ENCODE data around the gene OXNAD1. TPM values are rescaled to one million over a fixed set of nuclear protein-coding genes. Genes with fewer than 3 reads are reported as not detected.
A peak's percentile ranks its signal among the peaks of the same experiment; 100 is the strongest.

The OXNAD1 gene
- total RNA-seq, 2 donors from 2014 or later: 16.1 to 22.4 TPM

- H3K4me1 ChIP-seq (ENCODE audit: control insufficient read depth, insufficient read depth, low read length): no peaks in the 10 kb centered on the region
- Mint-ChIP-seq H3K4me3 (no peak overlapping the region), H3K4me1 (no peaks in the 10 kb centered on the region), H3K27ac (no peak overlapping the region), H3K36me3 (ENCODE audit: low read depth) (no peaks in the 10 kb centered on the region), H3K27me3 (ENCODE audit: insufficient read depth) (peaks cover 8% of the 10 kb centered on the region), H3K9me3 (no peaks in the 10 kb centered on the region)
- no peak for DNase-seq
- peaks cover 6% of the 10 kb centered on the region for H3K9me3 ChIP-seq (ENCODE audit: control insufficient read depth, low read length)
- H3K27me3 ChIP-seq (ENCODE audit: control insufficient read depth, insufficient read depth, low read length, poor library complexity, severe bottlenecking): peaks cover 3% of the 10 kb centered on the region
- TF ChIP-seq, protein P1, sequence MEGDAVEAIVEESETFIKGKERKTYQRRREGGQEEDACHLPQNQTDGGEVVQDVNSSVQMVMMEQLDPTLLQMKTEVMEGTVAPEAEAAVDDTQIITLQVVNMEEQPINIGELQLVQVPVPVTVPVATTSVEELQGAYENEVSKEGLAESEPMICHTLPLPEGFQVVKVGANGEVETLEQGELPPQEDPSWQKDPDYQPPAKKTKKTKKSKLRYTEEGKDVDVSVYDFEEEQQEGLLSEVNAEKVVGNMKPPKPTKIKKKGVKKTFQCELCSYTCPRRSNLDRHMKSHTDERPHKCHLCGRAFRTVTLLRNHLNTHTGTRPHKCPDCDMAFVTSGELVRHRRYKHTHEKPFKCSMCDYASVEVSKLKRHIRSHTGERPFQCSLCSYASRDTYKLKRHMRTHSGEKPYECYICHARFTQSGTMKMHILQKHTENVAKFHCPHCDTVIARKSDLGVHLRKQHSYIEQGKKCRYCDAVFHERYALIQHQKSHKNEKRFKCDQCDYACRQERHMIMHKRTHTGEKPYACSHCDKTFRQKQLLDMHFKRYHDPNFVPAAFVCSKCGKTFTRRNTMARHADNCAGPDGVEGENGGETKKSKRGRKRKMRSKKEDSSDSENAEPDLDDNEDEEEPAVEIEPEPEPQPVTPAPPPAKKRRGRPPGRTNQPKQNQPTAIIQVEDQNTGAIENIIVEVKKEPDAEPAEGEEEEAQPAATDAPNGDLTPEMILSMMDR (conservative IDR thresholded peaks at IDR 0.05): no peak
- WGBS, 2 experiments (ENCODE audit: insufficient coverage in 1 of 2, insufficient read length in 1 of 2): 90 to 94% methylated on average over 2 to 4 of the region's 4 CpGs
- no peaks in the 10 kb centered on the region for H3K36me3 ChIP-seq (ENCODE audit: control insufficient read depth, insufficient read depth, low read length)
- H3K4me3 ChIP-seq (ENCODE audit: low read length): no peak overlapping the region
- H3K27ac ChIP-seq (ENCODE audit: low read depth, low read length): no peak overlapping the region
- H3K9ac ChIP-seq (ENCODE audit: extremely low read depth, low read length, poor library complexity, severe bottlenecking): no peak overlapping the region
Measured at GRCh38 chr3:16239780-16240179, 25.2 kb upstream of the OXNAD1 start.

GRCh38 chr3:16240229-16241023, 24.6 kb upstream of the OXNAD1 start:
- Histone ChIP-seq H3K4me1 (ENCODE audit: control insufficient read depth, insufficient read depth, low read length) (no peaks in the 10 kb centered on the region), H3K27ac (ENCODE audit: low read depth, low read length) (no peak overlapping the region), H3K9me3 (ENCODE audit: control insufficient read depth, low read length) (peaks cover 2% of the 10 kb centered on the region), H3K9ac (ENCODE audit: extremely low read depth, low read length, poor library complexity, severe bottlenecking) (no peak overlapping the region), H3K4me3 (ENCODE audit: low read length) (no peak overlapping the region), H3K36me3 (ENCODE audit: control insufficient read depth, insufficient read depth, low read length) (no peaks in the 10 kb centered on the region), H3K27me3 (ENCODE audit: control insufficient read depth, insufficient read depth, low read length, poor library complexity, severe bottlenecking) (peaks cover 3% of the 10 kb centered on the region)
- H3K36me3 Mint-ChIP-seq (ENCODE audit: low read depth): no peaks in the 10 kb centered on the region
- no peaks in the 10 kb centered on the region for H3K9me3 Mint-ChIP-seq
- H3K4me3 Mint-ChIP-seq: no peak overlapping the region
- no peaks in the 10 kb centered on the region for H3K4me1 Mint-ChIP-seq
- peaks cover 8% of the 10 kb centered on the region for H3K27me3 Mint-ChIP-seq (ENCODE audit: insufficient read depth)
- WGBS, 2 experiments (ENCODE audit: insufficient coverage in 1 of 2, insufficient read length in 1 of 2): 89 to 96% methylated on average over 5 to 6 of the region's 6 CpGs
- TF ChIP-seq, protein P1 (conservative IDR thresholded peaks at IDR 0.05): no peak
- DNase-seq: no peak
- H3K27ac Mint-ChIP-seq: peak overlapping the region; percentile 40

DNA sequence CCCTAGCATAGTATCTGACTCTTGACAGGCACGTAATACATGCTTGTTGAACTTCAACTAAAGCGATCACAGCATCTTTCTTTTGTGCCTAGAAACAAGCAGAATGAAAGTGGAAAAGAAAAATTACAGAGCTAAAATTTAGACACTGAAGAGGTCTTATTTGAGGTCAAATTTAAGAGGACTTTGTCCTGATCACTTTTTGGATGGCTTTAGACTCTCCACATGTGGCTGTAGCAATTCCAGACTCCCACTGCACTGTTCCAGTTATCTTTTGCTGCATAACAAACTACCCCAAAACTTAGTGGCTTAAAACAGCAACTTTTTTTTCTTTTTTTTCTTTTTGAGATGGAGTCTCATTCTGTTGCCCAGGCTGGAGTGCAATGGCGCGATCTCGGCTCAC, 23.8 kb upstream of the OXNAD1 start:
- Histone ChIP-seq H3K27ac (ENCODE audit: low read depth, low read length) (no peak overlapping the region), H3K27me3 (ENCODE audit: control insufficient read depth, insufficient read depth, low read length, poor library complexity, severe bottlenecking) (peaks cover 2% of the 10 kb centered on the region), H3K4me3 (ENCODE audit: low read length) (no peak overlapping the region), H3K4me1 (ENCODE audit: control insufficient read depth, insufficient read depth, low read length) (no peaks in the 10 kb centered on the region), H3K9ac (ENCODE audit: extremely low read depth, low read length, poor library complexity, severe bottlenecking) (no peak overlapping the region), H3K36me3 (ENCODE audit: control insufficient read depth, insufficient read depth, low read length) (no peaks in the 10 kb centered on the region), H3K9me3 (ENCODE audit: control insufficient read depth, low read length) (no peaks in the 10 kb centered on the region)
- 96 to 100% methylated on average over 5 of the region's 5 CpGs for WGBS, 2 experiments (ENCODE audit: insufficient coverage in 1 of 2, insufficient read length in 1 of 2)
- H3K4me3 Mint-ChIP-seq: no peak overlapping the region
- DNase-seq: no peak
- H3K4me1 Mint-ChIP-seq: no peaks in the 10 kb centered on the region
- TF ChIP-seq, protein P1 (conservative IDR thresholded peaks at IDR 0.05): no peak
- H3K36me3 Mint-ChIP-seq (ENCODE audit: low read depth): no peaks in the 10 kb centered on the region
- H3K9me3 Mint-ChIP-seq: no peaks in the 10 kb centered on the region
- H3K27me3 Mint-ChIP-seq (ENCODE audit: insufficient read depth): peaks cover 8% of the 10 kb centered on the region
- H3K27ac Mint-ChIP-seq: no peak overlapping the region
